Right ventricle myocardium superior (tissue), 1 donor: Measurements from ENCODE around the gene COL15A1. TPM values are rescaled to one million over a fixed set of nuclear protein-coding genes. Genes with fewer than 3 reads are reported as not detected.
A peak's percentile ranks its signal among the peaks of the same experiment; 100 is the strongest.
"Not testable (repeated sequence)": the region's sequence is repeated elsewhere in the genome, so short reads cannot be mapped to it uniquely, and the experiment has no call there.

ENCODE experiments used
- ATAC-seq: fragments of 200-7000 bp; cut with Tn5 transposase; one replicate; pipeline ENCODE4 v1.9.1; 2020; ENCODE audit warnings: mild to moderate bottlenecking; ENCODE audit not compliant: poor library complexity
- DNase-seq: peaks from one replicate; pipeline ENCODE4 v3.0.0-alpha.2; 2020
- intact Hi-C: fragments of 100-400 bp; cut with DNase I; formaldehyde crosslinking; loops from one replicate; pipeline ENCODE4 v1.11.2; 2022
- total RNA-seq: library from RNA; stranded (reverse); fragmentation: NEBNext Ultra II Directional; extraction: Animal tissue kit (Norgen Biotek cat#: 25700); gene quantifications from one replicate; pipeline ENCODE4 v1.2.1, GENCODE V29; 2021
- donor health status: DM: no; HTN: yes; CAD: no; lungs with severe emphysema.

Gene COL15A1
- total RNA-seq, 1 donor from 2014 or later, result 55.9 TPM

- intact Hi-C loops, result no loop called here
- DNase-seq (no peak), ATAC-seq (peak; percentile 18)
Measured at GRCh38 chr9:99075246-99075912, 131.7 kb downstream of the COL15A1 start.

- intact Hi-C loops, result no loop called here
Measured at GRCh38 chr9:99076030-99076429, 132.3 kb downstream of the COL15A1 start.

DNA sequence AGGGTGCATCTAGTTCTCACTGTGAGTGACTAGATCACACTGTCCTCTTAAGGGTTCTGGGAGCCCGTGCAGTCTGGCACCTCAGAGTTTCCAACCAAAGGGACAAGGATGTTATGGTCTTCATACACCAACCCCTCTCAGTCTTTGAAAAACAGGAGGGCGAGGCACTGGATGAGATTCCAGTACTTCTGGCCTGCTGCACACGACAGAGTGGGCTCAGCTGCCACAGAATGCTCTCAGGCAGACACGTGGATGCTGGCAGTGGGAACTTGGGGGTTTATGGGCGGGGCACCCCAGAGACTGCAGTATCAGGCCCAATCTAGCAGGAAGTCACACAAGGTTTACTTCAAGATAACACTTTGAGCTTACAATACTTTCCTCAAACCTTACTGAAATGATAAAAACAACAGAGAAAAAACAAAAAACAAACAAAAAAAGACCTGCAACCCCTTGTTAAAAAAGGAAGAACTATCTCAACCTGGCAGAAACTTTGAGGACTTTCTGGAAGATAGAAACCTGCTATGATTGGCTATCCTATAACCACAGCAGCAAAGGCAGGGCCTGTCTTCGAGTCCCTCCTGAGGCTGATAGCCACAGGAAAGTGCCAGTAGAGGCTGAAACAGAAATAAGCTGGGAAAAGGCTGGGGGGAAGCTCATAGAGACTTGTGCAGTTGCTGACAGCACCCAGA is 132.9 kb downstream of the COL15A1 start:
- DNase-seq, result no peak
- intact Hi-C loops, result no loop called here

More at GRCh38 chr9:99076030-99076429, 132.3 kb downstream of the COL15A1 start:
- ATAC-seq (no peak), DNase-seq (no peak)

DNA sequence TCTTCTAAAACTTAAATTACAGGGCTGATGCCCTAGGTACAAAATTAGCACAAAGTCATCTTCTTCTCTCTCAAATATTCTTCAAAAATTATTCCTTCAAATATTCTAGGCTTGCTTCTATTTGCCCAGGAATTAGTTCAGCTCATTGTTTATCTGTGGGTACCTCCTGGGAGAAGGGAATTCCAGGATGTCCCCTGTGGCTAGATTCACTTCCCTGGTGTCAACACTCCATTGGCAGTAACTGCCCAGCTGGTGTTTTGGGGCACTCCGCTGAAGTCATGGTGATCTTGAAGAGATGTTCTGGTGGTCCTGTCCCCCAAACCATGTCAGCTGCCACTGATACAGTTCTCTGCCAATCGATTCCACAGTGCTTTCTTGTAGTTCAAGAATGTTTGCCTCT is 135.0 kb downstream of the COL15A1 start:
- DNase-seq, result no peak
- intact Hi-C loops, result no loop called here
- ATAC-seq, result no peak

More for the DNA sequence above, 132.9 kb downstream of the COL15A1 start:
- ATAC-seq, result no peak

DNA sequence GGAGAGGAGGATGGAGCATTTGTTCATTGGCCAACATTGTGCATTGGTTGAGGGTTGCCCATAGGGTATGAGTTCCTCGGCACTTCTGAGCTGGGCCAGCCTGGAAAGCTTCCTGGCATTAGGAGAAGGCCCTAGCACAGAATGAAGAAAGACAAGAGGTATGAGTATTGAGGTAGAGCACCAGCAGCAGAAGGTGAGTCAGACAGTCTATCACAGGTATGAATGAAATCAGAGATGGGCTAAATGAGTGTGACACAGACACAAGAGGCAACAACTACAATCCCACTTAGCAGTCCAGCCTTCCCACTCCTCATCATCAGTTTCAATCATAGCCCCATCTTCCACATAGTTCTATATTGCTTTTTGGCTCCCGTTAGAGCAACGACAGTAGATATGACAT is 135.8 kb downstream of the COL15A1 start:
- intact Hi-C loops, result no loop called here
- DNase-seq (no peak), ATAC-seq (no peak)

DNA sequence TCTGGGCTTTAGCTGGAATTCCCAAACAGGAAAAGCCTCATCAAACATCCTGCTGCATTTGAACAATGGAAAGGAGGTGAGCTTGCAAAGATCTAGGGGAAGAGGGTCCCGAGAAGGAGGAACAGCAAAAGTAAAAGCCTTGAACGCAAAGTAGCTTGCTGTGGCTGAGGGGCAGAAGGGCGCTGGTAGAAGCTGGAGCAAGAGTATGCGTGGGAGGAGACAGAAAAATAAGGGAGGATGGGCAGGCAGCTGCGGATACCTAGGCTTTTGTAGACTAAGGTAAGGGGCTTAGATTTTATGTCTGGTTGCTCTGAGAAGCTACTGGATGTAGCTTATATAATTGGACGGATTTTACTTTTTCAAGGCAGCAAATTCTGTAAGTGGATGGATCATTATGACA is 139.3 kb downstream of the COL15A1 start:
- intact Hi-C loops, result no loop called here
- DNase-seq, result no peak
- ATAC-seq, result no peak

DNA sequence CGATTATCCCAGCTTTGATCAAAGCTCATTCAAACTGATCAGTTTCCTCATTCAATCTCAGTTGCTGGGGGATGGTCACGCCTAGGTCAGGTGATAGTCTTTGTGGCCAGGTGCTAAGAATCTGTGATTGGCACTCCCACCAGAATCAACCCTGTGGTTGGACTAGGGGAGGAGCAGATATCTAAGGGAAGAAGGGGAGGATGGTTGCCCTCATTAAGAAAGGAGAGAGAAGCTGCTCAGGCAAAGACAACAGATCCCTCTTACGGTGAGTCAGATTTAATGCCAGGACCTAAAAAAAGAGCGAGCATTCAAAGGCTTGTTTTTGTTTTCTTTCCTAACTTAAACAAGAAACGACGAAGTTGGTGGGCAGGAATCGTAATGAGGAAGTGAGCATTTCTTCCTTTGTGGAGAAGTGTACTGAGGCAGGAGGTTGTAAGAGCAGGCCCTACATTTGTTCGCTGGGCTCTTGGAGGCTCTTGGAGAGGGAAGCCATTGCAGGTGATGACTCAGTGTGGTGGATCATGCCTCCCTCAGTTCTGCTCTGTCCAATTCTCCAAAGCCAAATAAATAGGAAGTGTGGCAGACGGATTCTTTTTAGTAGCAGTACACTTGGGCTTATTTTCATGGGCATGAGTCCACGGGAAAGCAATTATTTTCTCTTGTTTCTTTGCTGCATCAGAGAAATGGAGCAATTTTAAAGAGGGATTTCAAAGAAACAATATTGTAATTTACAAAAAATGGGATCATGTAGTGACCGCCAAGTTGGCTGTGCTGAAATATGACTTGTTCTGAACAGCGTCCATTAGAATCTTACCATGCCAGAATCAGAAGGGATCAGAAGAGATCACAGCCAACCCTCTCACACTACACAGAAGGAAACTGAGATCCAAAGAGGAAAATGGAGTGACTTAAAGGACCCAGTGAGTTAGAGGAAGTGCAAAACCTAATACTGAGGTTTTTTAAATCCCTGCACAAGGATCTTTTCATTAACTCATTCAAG is 142.5 kb downstream of the COL15A1 start:
- peak; percentile 53 for ATAC-seq
- DNase-seq, result no peak
- intact Hi-C loops, result no loop called here

DNA sequence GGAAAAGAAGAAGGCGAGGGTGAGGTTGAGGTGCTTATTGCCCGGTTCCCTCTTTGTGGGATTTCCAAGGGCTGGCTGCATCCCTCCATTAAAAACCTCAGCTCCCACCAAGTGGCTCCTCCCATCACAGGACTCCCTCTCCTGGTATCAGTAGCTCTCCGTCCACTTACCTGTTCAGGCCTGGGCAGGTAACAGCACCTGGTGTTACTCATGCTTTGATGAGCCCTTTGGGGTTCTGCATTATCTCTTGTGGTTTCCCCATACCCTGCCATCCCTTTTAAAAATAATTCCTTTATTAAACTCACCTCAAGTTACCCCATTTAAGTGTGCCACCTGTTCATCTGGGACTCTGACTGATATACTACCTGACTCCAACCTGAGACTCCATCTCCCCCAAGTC is 143.8 kb downstream of the COL15A1 start:
- intact Hi-C loops, result no loop called here
- DNase-seq (no peak), ATAC-seq (no peak)

DNA sequence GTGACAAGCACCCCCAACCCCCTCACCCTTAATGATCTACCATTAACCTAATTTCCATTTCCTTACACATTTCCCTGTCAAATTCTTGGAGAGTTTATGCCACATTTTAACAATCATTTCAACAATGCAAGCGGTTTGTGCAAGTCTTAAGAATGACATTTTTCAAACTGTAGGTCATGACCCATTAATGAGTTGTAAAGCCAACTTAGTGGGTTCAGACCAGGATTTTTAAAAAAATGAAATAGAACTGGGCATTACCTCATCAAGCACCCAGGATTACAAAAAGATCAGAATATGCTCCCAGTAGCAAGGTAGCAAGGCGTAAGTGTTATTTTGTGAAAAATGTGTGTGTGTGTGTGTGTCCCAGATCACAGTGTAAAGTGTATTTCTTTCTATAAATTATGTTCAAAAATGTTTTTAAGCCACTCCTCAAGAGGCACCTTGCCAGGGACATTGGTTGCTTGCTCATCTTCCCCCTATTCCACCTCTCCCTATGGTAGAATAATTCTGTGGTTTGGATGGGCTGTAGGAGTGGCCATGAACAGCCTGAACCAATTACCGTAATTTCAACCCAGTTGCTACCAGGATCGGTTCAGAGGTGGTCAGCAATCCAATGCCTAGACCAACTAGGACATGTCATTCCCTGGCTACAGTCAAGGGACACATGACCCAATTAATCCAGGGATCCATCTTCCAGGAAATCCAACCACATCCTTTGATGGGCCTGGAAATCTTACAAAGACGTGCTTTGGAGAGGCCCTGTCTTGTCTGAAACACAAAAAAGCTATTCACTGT is 146.8 kb downstream of the COL15A1 start:
- DNase-seq (no peak), ATAC-seq (no peak)
- intact Hi-C loops, result no loop called here

DNA sequence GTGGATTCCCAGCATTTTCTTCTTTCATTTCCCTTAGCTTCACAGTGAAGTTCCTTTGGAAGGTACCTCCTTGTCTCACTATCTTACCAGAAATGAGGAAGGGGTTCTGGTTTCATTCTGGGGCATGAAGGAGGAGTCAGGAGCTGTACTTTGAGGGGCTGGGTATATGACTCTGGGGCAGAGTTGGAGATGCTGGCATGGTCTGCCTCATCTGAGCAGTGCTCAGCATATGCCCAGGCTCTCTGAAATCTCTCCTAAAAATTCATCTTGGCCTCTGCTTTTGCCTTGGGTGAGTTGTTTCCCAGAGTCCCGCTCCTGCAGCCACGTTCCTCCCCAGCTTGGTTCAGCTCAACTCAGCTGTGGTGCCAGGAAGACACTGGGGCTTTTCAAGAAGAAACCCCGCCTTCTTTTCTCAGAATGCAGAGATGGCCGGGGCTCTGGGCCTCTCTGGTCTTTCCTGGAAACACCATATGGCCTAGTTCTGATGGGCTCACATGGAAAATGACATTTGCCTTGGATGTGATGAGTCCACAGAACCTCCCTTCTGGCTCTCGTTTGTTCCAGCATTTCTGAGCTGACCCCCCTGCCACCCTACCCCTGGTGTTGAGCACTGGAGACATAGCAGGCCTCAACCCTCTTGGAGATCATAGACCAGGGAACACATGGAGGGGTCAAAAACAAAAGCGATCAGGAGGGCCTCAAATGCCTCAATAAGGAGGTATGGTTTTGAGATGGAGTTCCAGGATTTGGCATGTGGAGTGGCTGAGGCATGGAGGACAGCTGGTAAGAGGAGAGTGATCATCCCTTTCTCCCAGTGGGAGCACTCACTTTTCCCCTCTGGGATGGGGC is 149.2 kb downstream of the COL15A1 start:
- no peak for DNase-seq
- intact Hi-C loops, result no loop called here
- ATAC-seq, result no peak

DNA sequence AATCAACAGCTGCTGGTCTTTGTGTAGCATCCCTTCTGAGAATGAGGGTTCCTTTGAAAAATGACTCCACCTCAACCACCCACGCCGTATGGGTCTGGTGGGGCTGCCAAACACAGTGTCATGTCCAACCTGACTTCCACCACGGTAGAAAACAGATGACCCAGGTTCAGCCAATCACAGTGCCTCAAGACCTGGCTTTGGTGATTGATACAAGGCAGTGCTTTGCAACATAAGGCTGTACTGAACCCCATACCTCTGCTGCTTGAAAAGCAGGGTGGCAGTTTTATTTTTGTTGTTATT is 149.7 kb downstream of the COL15A1 start:
- intact Hi-C loops, result no loop called here
- ATAC-seq (no peak), DNase-seq (no peak)

DNA sequence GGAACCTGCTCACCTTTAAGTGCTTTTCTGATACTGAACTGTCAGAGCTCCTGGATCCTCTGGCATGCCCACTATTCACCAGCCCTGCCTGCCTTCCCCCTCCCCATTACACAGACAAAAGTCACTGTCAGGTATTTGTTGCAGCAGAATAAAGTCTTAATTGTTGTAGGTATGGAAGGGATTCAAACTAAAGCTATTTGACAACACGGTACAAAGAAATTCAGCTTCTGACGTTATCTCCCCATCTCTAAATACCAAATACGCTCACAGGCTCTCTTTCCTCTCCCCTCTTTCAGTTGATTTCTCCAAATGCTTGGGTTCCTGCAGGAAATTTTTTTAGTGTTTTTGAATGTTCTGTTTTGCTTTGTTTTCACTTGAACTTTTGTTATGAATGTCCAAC is 151.9 kb downstream of the COL15A1 start:
- intact Hi-C loops, result no loop called here
- DNase-seq, result no peak
- no peak for ATAC-seq

DNA sequence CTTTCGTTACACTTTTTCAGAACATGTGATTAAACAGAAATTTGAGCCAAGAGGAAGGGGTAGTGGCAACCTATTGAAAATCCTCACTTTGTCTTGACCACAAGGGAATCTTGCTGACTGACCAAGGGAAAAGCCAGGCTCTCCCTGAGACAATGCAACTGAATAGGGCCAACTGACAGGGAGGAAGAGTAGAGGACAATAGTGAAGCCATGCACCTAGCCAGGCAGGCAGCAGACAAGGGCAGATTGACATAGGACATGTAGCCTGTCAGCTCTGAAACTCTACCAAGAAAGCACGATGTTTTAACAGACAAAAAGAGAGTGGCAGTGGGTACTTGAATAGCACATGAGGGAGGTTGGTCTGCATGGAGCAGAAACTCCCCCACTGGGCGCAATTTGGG is 152.7 kb downstream of the COL15A1 start:
- ATAC-seq (no peak), DNase-seq (no peak)
- intact Hi-C loops, result no loop called here

DNA sequence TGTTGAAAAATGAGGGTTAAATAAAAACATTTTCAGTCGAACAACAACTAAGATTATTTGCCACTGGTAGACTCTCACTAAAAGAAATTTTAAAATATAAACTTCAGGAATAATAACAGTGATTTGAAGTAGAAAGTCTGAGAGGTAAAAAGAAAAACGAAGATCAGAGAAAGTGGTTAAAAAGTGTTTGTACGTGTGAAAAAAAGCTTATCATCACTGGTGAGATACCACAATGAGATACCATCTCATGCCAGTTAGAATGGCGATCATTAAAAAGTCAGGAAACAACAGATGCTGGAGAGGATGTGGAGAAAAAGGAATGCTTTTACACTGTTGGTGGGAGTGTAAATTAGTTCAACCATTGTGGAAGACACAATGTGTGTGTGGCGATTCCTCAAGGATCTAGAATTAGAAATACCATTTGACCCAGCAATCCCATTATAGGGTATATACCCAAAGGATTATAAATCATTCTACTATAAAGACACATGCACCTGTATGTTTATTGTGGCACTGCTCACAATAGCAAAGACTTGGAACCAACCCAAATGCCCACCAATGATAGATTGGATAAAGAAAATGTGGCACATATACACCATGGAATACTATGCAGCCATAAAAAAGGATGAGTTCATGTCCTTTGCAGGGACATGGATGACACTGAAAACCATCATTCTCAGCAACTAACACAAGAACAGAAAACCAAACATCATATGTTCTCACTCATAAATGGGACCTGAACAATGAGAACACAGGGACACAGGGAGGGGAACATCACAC is 156.3 kb downstream of the COL15A1 start:
- DNase-seq, ATAC-seq, intact Hi-C loops: not testable (repeated sequence)

DNA sequence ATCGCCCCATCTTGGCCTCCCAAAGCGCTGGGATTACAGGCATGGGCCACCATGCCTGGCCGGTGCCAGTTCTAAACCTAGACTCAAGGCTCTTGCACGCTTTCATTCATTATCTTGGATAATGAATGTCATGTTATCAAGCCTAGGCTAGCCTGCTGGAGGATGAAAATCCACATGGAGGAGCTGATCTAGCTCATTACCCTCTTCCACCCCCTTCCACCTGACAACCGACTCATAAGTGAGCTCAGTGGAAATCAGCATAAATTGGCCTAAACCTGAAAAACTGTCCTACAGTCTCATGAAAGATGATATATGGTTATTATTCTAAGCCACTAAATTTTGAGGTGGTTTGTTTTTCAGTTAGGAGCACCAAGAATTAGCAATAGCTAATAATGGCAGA is 157.6 kb downstream of the COL15A1 start:
- DNase-seq (no peak), ATAC-seq (no peak)
- intact Hi-C loops, result no loop called here

GRCh38 chr9:99101812-99102211 is 158.1 kb downstream of the COL15A1 start:
- intact Hi-C loops, result no loop called here
- no peak for ATAC-seq
- no peak for DNase-seq
